COLO668 (cell line): ENCODE results near the gene RPP14.
"Not testable (repeated sequence)": the region's sequence is repeated elsewhere in the genome, so short reads cannot be mapped to it uniquely, and the experiment has no call there.

Source experiments
- DNase-seq: peaks from one replicate; lab custom pipeline; 2025; ENCODE audit not compliant: unreplicated experiment; lab: John Stamatoyannopoulos, UW

RPP14 gene

DNA sequence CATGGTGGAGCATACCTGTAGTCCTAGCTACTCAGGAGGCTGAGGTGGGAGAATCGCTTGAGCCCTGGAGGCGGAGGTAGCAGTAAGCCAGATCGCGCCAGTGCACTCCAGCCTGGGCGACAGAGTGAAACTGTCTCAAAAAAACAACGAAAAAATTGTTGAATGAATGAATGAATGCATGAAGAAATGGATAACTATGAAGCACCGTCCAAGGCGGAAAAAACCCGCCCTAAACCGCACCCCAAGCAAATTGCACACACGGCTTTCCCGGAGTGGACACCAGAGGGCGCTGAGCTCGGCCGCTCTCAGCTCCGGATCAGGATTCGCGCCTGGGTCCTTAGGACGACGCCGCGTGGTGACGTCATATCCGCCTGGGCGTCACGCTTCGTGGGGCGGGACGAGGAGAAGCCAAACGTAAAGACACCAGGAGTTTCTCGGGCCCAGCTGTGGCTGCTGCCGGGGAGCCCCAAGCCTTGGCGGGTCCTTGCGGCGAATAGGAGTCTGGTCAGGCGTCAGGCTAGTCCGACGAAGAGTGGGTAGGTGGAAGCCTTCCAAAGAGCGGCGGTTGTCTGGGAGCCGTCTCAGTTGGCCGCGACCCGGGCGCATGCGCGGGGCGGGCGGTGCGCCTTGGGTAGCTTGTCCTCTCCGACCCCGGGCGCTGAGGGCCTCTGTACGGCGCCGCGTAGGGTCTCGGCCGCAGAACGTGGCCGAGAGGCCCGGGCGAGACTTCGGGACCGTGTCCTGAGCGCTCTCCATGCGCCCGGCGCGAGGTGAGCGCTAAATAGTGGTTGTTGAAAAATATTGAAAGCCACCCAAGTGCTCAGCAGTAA lies at the start of gene RPP14, which contains the start of gene HTD2:
TSS of gene RPP14 (plus strand) at position 364 of the 830 bp plus-strand sequence. CDS start 4,085 bp downstream, outside the sequence.
TSS of gene HTD2 (plus strand) at position 639 of the 830 bp plus-strand sequence. CDS start 11,094 bp downstream, outside the sequence.
- peak; percentile 95 for DNase-seq

DNA sequence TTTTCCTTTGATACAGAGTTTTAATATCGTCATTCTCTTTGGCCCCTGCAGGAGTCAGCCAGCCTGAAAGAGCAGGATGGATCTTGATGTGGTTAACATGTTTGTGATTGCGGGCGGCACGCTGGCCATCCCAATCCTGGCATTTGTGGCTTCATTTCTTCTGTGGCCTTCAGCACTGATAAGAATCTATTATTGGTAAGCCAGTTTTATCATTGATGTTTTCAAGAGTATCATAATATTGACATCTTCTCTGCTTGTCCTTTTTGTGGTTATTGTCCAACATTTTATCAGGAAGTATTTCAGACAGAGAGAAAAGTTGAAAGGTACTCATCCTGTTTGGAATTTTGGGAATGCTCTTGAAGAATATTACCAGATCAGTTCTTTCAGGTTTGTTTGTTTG lies 49.5 kb upstream of the RPP14 start:
- no peak for DNase-seq

DNA sequence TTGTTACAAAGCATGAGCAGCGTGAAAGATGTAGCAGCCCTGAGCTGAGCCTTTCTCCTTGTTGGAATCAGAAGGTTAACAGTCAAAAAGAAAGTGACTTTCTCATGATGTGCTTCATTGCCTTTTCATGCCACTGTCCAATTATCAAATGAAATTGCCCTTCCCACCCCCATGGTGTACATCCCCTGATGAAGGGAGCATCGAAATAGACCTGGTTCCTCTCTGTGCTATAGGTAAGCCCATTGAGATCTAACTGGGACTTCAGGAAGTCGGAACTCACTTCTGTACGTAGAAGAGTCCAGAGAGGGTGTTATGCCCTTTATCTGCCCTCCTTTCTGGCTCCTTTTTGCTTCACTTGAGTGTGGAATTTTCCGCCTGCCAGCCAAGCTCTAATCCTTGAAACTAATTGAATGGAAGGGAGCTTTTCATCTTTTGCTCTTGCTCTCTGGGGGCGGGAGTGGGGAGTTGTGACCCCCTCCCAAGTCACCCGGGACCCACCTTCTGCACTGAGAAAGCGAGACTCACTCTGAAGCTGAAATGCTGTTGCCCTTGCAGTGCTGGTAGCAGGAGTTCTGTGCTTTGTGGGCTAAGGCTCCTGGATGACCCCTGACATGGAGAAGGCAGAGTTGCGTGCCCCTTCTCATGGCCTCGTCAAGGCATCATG lies 47.5 kb upstream of the RPP14 start:
- no peak for DNase-seq

DNA sequence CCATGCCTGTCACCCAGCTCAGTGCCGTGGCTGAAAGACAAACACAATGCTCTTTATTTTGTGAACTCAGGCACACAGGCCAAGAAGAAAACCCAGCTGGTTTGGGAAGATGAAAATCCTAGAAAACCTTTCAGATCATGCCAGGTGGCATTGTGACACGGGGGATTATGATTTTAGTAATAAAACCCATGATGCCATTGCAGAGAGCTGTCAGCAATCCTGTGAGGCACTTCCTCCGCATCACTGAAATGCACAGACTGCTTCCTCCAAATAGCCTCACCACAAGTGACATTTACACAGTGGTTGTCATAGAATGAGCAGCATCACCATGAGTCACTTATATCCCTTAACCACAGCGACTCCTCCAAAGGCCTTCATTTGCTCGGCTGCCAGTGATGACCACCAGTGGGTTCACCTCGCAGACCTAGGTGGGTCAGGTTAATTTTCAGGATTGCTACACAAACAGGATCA lies 45.7 kb upstream of the RPP14 start:
- no peak for DNase-seq

- DNase-seq = no peak
Measured at GRCh38 chr3:58260733-58261132, 45.3 kb upstream of the RPP14 start.

DNA sequence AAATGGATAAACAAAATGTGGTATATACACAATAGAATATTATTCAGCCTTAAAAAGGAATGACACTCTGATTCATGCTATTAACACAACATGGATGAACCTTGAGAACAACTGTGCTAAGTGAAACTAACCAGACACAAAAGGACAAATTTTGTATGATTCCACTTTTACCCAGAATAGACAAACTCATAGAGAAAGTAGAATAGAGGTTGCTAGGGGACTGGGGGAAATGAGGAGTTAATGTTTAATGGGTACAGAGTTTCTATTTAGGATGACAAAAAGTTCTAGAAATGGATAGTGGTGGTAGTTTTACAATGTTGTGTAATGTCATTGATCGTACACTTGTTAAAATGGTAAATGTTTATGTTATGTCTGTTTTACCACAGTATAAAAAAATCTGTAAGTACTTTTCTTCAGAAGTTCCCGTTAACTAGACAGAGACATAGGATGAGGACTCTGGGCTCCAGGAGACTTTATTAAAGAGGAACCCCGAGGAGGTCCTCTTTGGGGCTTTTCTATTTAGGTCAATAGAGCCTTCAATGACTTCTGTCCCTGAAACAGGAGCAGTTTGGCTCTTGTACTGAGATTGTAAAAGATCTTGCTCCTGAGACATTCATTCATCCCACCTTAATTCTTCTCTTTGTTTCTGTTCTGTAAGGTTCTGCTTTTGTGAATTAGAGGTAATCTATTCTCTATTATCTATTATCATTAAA lies 43.9 kb upstream of the RPP14 start:
- DNase-seq = no peak

DNA sequence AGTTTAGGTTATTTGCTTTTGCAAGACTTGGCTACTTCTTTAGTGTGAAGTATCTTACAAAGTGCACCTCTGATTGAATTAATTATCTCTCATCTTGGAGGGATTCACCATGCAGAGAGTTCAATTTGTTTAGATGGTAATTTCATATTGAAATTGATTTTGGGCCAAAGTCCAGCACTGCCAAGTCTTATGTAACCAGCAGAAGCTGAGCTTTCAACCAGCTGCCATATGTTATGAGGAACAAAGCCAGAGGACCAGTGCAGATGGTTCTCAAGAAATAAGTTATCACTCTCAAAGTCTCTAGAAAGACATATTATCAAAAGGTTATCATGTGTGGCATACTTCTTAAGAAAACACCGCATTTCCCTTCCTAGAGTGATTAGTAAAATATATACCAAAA lies 39.5 kb upstream of the RPP14 start:
- no peak for DNase-seq

- DNase-seq = not testable (repeated sequence)
Measured at GRCh38 chr3:58267543-58267942, 38.5 kb upstream of the RPP14 start.

DNA sequence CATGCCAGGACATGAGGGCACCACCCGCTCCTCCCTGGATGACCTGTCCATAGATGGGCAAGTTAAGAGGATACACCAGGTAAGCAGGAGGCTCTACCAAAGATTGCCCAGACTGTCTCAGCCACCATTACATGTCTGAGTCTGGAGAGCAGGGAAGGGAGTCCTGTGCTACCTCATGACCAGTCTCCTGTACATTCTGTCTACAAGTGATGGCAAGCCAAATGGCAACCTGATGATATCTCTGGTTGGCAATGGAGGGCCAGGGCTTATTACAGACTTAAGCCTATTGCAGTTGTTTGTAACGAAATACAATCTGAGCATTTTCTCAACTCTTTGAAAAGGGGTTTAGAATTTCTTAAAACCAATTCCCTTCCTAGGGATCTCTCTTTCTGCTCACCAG lies 36.7 kb upstream of the RPP14 start:
- DNase-seq = no peak

DNA sequence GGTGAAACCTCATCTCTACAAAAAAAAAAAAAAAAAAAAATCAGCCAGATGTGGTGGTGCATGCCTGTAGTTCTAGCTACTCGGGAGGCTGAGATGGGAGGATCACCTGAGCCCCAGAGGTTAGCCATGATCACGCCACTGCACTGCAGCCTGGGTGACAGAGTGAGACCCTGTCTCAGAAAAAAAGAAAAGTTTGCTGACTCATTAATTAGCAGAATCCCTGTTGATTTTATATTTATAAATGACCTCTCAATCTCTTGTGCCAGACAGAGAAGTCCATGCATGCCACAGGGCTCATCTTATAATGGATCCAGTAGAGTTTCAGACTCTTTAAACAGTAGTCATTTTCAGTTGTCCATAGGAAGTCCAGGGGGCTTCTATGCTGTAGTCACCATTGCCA lies 35.6 kb upstream of the RPP14 start:
- no peak for DNase-seq

DNA sequence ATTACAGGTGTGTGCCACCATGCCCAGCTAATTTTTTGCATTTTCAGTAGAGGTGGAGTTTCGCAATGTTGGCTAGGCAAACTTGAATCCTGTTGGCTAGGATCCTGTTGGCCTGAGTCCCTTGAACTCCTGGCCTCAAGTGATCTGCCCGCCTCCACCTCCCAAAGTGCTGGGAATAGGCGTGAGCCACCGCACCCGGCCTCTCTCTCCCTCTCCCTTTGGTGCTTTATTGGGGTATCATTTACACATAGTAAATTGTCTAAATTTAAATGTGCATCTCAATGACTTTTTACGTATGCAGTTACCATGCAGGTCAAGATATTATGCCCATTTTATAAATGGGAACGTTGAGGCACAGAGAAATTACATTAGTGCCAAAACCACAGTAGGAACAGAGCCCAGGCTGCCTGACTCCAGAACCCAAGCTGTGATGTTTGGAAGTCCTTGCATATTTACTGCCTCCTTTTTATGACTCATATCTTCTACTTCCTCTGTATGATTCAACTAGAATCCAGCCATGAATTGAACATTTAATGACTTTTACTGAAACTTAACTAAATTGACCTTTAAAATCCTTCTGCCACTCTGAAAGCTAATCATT lies 34.0 kb upstream of the RPP14 start:
- DNase-seq = no peak

DNA sequence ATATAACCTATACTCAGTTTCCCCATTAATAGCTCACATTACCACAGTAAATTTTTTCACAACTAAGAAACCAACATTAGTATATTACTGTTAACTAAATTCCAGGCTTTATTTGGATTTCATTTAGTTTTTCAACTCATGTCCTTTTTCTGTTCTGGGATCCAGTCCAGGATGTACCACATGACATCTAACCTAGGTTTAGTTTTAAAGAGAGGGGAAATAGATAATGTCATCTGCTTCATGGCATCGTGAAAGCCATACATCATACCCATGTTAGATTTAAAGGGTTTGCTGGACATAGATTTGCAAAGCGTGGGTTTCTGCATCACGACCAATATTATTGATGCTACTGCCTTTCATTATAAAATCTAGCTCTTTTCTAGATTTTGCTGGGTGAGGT lies 33.2 kb upstream of the RPP14 start:
- no peak for DNase-seq

DNA sequence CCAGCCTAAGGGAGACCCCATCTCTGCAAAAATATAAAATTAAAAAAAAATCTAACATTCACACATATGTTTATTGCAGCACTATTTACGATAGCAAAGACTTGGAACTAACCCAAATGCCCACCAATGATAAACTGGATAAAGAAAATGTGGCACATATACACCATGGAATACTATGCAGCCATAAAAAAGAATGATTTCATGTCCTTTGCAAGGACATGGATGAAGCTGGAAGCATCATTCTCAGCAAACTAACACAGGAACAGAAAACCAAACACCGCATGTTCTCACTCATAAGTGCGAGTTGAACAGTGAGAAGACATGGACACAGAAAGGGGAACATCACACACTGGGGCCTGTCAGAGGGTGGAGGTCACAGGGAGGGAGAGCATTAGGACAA lies 32.7 kb upstream of the RPP14 start:
- DNase-seq = not testable (repeated sequence)

DNA sequence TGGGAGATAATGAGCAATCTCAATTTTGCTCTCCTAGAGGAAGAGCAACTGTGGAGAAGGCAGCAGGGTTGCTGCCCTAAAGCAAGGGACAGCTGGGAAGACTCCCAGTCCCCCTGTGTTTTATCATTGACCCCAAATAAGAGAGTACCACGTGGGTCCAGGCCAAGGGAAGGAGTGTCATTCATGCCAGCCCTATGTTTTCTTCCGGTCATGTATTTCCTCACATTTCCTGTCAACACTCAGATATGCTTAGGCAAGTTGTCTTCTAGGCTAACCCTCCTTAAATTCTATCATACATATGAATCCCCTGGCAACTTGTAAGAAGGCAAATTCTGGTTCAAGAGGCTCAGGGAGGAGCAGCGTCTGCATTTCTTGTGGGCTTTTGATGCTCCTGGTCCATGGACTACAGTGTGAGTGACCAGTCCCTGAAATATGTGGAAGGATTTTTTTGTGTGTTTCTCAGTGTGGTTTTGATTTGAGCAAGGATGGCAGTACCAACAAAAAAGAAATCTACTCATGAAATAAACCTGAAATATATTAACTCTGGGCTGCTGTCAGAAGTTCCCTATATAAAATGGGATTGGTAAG lies 31.9 kb upstream of the RPP14 start:
- DNase-seq = no peak

DNA sequence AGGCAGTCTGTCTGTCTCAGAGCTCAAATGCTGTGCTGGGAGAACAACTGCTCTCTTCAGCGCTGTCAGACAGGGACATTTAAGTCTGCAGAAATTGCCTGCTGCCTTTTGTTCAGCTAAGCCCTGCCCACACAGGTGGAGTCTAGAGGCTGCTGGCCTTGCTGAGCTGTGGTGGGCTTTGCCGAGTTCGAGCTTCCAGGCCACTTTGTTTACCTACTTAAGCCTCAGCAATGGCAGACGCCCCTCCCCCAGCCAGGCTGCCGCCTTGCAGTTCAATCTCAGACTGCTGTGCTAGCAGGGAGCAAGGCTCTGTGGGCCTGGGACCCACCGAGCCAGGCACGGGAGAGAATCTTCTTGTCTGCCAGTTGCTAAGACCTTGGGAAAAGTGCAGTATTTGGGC lies 25.0 kb upstream of the RPP14 start:
- DNase-seq = no peak

DNA sequence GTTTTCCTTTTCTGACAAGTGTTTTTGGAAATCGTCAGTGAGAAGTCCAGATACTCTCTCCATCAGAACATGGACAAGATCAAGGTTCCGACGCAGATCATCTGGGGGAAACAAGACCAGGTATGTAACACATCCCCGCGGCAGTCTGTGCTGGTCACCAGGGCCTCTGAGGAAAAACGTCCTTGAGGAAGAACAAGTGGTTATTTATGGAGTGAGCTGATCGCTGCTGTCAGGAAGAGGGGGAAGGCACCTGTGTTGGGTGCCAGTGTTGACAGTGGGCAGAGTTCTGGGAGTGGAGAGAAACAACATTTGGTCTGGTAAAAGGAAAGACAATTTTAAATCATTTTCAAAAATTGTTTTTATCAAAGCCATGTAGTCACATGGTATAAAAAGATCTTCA lies 20.7 kb upstream of the RPP14 start:
- DNase-seq = no peak

DNA sequence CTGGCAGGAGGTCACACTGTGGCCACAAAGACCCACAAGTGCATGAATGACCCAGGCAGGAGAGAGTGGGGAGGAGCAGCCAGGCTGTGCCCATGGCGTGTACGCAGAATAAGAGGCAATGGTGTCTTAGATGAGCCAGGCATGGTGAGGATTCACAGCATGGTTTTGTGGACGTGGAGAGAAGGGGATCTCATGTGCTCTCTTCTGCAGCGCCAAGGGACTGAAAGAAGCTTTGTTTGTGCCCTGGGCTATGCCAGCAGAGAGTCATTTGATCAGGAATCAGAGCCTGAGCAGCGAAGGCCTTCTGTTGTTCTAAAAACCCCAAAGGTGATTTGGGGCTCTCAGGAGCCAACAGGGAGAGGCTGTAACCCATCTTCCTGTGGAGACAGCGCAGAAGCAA lies 18.7 kb upstream of the RPP14 start:
- no peak for DNase-seq

- no peak for DNase-seq
Measured at GRCh38 chr3:58288011-58288728, 17.9 kb upstream of the RPP14 start.

- DNase-seq = not testable (repeated sequence)
Measured at GRCh38 chr3:58288964-58289613, 17.0 kb upstream of the RPP14 start.

DNA sequence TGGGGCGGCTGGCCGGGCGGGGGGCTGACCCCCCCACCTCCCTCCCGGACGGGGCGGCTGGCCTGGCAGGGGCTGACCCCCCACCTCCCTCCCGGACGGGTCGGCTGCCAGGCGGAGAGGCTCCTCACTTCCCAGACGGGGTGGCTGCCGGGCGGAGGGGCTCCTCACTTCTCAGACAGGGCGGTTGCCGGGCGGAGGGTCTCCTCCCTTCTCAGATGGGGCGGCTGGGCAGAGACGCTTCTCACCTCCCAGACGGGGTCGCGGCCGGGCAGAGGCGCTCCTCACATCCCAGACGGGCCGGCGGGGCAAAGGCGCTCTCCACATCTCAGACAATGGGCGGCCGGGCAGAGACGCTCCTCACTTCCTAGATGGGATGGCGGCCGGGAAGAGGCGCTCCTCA lies 15.6 kb upstream of the RPP14 start:
- not testable (repeated sequence) for DNase-seq
